Endothelial cell of umbilical vein (primary cell): ENCODE data around the gene HMGN1.

ENCODE experiments used
- JUN ChIP-seq: IDR thresholded peaks from 2 replicates; pipeline ENCODE4 v1.6.1; 2011; ENCODE audit warnings: borderline replicate concordance, low read depth; ENCODE audit not compliant: insufficient read length, insufficient read depth
- MYC ChIP-seq: IDR thresholded peaks from one replicate; pipeline ENCODE4 v1.6.1; 2011; ENCODE audit warnings: mild to moderate bottlenecking, low read depth, low read length
- POLR2A ChIP-seq: IDR thresholded peaks from 2 replicates; pipeline ENCODE4 v1.6.1; 2012; ENCODE audit warnings: low read depth, mild to moderate bottlenecking, control low read depth, low read length
- POLR2AphosphoS5 ChIP-seq: IDR thresholded peaks from 2 replicates; pipeline ENCODE4 v1.6.1; 2012; ENCODE audit warnings: low read depth, mild to moderate bottlenecking, control low read depth, low read length, moderate library complexity; ENCODE audit not compliant: insufficient read depth
- TF ChIP-seq, protein P1 (sequence below), 2 donors: IDR thresholded peaks; 1 replicate in 1 of 2; 2 replicates in 1 of 2; pipeline ENCODE4 v1.5.1; 2011; ENCODE audit warnings: low read length in 2 of 2, mild to moderate bottlenecking in 2 of 2, moderate library complexity in 2 of 2, control low read depth in 1 of 2, inconsistent platforms in 1 of 2, low read depth in 1 of 2; ENCODE audit not compliant: insufficient read depth in 1 of 2; ENCODE audit errors: extremely low read depth in 1 of 2

DNA sequence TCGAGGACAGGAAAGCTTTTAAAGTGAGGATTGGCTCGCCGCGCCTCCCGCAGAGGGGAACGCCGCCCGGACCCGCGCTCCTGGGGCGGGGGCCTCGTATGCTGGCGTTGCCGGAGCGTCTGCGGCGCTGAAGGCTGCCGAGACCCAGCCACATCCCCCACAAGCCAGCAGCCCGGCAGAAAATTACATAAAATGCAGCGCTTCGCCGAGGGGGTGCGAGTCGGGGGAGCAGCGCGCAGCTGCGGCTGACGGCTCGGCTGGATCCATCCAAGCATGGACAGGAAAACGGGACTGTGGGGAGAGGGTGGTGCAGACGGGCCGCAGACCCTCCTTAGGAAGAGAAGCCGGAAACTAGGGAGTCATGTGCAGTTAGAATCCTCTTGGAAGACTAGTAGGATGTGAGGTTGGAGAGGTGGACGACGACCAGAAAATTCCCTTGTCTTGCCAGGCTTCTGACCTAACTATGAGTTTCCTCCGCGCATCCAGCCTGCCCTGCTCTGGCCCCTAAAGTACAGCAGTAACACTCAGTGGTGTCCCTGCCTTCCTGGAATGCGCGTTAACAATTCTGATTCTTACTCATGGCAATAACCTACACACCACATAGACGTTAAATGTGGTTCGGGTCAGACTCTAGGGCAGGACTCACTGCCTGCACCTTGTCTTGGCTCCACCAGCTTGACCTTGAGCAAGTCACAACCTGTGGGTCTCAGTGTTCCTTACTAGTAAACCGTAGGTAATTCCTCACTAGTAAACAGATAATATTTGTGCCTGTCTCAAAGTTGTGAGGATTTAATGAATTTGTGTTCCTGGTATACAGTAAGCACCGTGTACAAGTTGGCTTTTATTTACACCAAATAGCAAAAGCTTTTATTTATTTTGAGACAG, 34.5 kb downstream of the HMGN1 start:
- TF ChIP-seq POLR2A (no peak), MYC (no peak), JUN (no peak), POLR2AphosphoS5 (peak; percentile 52)
- TF ChIP-seq, protein P1, sequence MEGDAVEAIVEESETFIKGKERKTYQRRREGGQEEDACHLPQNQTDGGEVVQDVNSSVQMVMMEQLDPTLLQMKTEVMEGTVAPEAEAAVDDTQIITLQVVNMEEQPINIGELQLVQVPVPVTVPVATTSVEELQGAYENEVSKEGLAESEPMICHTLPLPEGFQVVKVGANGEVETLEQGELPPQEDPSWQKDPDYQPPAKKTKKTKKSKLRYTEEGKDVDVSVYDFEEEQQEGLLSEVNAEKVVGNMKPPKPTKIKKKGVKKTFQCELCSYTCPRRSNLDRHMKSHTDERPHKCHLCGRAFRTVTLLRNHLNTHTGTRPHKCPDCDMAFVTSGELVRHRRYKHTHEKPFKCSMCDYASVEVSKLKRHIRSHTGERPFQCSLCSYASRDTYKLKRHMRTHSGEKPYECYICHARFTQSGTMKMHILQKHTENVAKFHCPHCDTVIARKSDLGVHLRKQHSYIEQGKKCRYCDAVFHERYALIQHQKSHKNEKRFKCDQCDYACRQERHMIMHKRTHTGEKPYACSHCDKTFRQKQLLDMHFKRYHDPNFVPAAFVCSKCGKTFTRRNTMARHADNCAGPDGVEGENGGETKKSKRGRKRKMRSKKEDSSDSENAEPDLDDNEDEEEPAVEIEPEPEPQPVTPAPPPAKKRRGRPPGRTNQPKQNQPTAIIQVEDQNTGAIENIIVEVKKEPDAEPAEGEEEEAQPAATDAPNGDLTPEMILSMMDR (IDR thresholded peaks at IDR 0.05; ENCODE audit: extremely low read depth in 1 of 2, insufficient read depth in 1 of 2, low read depth in 1 of 2, low read length in 2 of 2), result no peak
